ENCODE results near the gene ATP6V0B. TPM values are rescaled to one million over a fixed set of nuclear protein-coding genes. Genes with fewer than 3 reads are reported as not detected.

The ATP6V0B gene
- total RNA-seq, 4 donors from 2014 or later = 111 to 223 (median 139) TPM

DNA sequence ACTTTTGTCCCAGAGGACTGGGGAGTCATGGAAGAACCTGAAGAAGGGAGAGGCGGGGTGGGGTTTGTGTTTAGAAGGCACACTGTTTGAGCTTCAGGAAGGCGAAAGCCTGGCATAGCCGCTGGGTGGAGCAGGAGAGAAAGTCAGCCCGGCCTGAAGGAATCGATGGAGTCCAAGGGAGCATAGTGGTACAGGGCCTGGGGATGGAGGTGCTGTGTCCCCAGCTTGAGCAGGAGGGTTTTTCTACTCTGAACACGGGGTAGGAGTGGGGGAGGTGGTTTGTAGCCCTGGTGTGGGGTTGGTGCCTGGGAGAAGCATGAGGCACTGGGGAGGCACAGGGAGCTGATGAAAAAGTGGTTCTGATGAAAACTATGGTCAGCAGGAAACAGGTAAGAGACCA is 12.0 kb downstream of the ATP6V0B start:
- no peak for ATAC-seq (ENCODE audit: low FRiP score)
- DNase-seq (ENCODE audit: low spot score) = no peak
- TF ChIP-seq CTCF (IDR thresholded peaks at IDR 0.05) = no peak

GRCh38 chr1:43987159-43987902 is 12.6 kb downstream of the ATP6V0B start:
- ATAC-seq (ENCODE audit: low FRiP score) = no peak

DNA sequence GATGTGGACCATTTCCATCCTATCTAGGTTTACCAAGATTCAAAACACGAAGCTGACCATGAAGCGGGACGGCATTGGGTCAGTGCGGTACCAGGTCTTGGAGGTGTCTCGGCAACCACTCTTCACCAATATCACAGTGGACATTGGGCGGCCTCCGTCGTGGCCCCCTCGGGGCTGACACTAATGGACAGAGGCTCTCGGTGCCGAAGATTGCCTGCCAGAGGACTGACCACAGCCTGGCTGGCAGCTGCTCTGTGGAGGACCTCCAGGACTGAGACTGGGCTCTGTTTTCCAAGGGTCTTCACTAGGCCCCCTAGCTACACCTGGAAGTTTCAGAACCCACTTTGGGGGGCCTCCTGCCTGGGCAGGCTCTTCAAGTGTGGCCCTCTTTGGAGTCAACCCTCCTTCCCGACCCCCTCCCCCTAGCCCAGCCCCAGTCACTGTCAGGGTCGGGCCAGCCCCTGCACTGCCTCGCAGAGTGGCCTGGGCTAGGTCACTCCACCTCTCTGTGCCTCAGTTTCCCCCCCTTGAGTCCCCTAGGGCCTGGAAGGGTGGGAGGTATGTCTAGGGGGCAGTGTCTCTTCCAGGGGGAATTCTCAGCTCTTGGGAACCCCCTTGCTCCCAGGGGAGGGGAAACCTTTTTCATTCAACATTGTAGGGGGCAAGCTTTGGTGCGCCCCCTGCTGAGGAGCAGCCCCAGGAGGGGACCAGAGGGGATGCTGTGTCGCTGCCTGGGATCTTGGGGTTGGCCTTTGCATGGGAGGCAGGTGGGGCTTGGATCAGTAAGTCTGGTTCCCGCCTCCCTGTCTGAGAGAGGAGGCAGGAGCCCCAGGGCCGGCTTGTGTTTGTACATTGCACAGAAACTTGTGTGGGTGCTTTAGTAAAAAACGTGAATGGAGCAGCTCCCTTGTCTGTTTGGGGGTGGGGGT is 15.8 kb downstream of the ATP6V0B start:
- ATAC-seq (ENCODE audit: low FRiP score) = no peak
- TF ChIP-seq CTCF (IDR thresholded peaks at IDR 0.05) = no peak
- DNase-seq (ENCODE audit: low spot score) = no peak

More at GRCh38 chr1:43987159-43987902, 12.6 kb downstream of the ATP6V0B start:
- no peak for TF ChIP-seq CTCF (IDR thresholded peaks at IDR 0.05)
- DNase-seq (ENCODE audit: low spot score) = no peak

DNA sequence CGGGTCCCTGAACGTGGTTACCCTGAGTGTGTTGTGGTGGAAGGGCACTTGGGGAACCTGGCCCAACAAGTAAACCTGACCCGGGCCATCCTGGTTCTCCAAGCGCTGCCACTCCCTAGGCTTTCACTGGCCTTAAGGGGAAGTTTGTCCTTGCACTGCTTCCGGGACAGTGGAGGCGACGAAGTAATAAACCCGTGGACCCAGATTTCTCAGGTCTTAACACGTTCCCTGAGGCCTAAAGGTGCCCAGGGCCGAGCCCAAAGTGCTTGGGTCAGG is 16.4 kb downstream of the ATP6V0B start:
- ATAC-seq (ENCODE audit: low FRiP score) (no peak), DNase-seq (ENCODE audit: low spot score) (no peak)
- TF ChIP-seq CTCF (IDR thresholded peaks at IDR 0.05) = no peak

DNA sequence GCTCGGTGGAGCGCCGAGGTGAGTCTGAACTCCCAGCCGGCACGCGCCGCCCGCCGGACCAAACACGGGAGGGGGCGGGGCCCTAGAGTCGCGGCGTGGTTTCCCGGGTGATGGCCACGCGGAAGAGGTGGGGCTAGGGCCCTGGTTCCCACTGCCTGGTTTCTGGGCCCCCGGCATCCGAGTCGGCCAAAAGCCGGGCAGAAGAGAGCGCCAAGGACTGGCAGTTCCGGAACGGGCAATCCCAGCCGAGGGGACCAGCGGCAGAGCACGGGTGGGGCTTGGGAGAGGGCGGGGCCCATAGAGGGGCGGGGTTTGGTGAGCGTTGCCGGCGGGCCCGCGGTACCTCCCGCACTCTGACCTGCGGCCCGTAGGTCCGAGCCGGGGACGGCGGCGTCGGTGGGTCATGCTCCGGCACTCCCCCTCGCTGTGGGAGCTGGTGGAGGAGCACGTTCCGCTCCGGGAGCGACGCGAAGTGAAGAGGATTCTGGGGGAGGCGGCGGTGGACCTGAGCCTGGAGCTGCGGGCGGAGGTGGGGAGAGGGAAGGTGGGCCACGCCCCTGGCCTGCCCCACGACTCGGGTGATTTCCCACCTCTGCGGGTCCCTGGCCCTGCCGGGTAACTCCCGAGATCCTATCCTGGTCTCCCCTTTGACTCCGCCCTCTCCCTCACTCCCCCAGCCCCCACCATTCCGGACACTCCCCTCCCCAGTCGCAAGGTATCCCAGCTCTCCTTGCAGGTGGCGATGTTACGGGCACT is 16.9 kb downstream of the ATP6V0B start, which contains the start of gene CCDC24:
Gene CCDC24 (plus strand): TSS at position 124 of the 756 bp plus-strand sequence. CDS start 280 bp downstream, at position 404.
- peak; percentile 83 for ATAC-seq (ENCODE audit: low FRiP score)
- peak; percentile 76 for DNase-seq (ENCODE audit: low spot score)
- TF ChIP-seq CTCF (IDR thresholded peaks at IDR 0.05) = no peak

DNA sequence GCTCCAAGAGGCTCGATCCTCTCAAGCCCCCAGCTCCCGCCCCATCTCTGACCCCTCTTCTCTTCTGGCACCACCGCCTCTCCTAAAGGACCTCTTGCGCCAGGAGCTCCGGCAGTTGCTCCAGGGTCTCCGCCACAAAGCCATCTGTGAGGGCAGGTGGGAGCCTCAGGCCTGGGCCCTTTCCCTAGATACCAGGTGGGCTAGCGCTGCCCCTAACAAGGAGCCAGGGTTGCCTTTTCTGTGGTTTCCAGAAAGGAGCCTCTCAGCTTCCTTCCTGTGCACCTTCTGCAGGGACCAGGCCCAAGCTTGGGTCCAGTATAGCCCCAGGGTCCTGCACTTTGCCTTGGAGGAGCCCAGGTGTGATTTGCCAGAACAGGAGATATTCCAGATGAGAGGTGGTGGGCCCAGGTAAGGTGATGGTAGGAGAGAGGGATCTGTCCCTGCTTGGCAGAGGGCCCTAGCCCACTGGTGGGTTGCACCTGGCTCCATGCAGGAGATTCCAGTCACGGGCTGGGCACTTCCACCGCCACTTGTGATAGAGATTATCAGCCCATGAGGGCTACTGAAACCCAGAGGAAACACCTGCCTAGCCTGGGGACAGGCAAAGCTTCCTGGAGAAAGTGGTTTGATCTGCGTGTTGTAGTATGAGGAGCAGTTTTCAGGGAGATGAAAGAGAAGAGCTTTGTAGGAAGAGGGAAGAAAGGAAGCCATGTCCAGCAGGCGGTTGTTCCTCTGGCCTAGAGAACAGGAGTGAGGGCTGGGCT is 17.7 kb downstream of the ATP6V0B start:
- no peak for TF ChIP-seq CTCF (IDR thresholded peaks at IDR 0.05)
- DNase-seq (ENCODE audit: low spot score) = no peak
- no peak for ATAC-seq (ENCODE audit: low FRiP score)
